GM19035 (cell line): ENCODE results near the gene TMEM223.
A peak's percentile ranks its signal among the peaks of the same experiment; 100 is the strongest.
"Not testable (repeated sequence)": the region's sequence is repeated elsewhere in the genome, so short reads cannot be mapped to it uniquely, and the experiment has no call there.

ENCODE experiments used
- ATAC-seq: cut with Tn5 transposase; IDR thresholded peaks from one replicate; pipeline ENCODE4 v1.9.1; 2021; ENCODE audit not compliant: unreplicated experiment

Gene TMEM223

GRCh38 chr11:62804310-62805075 is 12.7 kb upstream of the TMEM223 start:
- peak; percentile 14 for ATAC-seq

- ATAC-seq = no peak
Measured at GRCh38 chr11:62801071-62801470, 9.3 kb upstream of the TMEM223 start.

DNA sequence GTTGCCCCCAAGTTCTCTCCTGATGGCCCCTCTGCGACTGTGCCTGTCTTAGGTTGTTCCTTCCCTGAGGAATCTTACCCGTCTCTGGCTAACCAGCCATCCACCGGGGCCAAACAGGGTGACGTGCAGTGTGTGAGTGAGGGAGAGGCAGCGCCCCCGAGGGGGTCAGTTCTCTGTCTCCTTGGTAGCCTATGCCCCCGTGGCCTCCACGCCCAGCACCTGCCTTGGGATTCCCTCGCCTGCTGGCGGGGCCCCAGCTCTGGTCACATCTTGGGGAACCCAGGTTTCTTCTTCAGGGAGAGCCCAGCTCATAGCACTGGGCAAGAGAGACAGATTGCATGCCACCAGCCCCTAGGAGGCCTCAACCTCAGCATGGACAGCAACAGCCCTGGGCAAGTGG is 7.7 kb upstream of the TMEM223 start:
- ATAC-seq = no peak

DNA sequence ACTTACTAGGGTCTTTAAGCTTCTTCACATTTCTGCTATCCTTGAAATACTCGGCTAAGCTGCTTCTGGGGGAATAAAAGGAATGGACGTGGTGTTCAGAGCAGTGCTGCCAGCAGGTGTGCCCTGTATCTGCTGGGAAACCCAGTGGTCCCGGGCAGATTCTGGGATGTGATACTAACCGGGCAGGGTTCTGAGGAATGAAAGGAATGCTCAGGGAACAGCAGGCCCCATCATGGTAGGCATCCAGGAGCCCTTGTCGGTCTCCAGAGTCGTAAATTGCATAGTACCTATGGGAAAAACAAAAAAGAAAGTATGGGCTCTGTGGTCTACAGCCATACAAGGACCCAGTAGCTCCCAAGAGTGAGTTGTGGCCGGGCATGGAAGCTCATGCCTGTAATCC is 4.5 kb upstream of the TMEM223 start:
- ATAC-seq = no peak

DNA sequence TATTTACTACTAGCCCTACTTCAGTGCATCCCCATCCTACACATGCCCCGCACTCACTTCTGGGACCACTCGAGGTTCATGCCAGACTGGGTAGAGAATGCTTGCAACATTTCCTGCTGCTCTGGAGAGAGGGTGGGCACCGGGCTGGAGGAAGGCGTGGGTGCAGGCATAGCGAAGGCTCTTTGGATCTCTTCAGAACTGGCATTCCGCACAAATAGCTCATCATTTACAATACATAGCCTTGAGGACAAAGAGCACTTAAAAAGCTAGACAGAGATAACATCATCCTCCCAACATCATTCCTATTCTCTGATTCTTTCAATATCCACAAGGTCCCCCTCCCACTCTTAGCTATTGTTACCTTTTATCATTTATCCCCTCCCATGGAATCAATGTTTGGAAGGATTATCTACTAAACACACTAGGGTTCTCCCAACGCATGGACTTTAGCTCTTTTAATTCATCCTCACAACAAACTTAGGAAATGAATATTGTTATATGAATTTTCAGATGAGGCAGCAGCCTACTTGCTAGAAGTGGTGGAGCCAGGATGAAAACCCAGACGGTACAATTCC is 2.5 kb upstream of the TMEM223 start:
- no peak for ATAC-seq

- ATAC-seq = no peak
Measured at GRCh38 chr11:62792202-62792575, 383 bp upstream of the TMEM223 start.

- no peak for ATAC-seq
Measured at GRCh38 chr11:62789576-62789975, 2.2 kb downstream of the TMEM223 start.

DNA sequence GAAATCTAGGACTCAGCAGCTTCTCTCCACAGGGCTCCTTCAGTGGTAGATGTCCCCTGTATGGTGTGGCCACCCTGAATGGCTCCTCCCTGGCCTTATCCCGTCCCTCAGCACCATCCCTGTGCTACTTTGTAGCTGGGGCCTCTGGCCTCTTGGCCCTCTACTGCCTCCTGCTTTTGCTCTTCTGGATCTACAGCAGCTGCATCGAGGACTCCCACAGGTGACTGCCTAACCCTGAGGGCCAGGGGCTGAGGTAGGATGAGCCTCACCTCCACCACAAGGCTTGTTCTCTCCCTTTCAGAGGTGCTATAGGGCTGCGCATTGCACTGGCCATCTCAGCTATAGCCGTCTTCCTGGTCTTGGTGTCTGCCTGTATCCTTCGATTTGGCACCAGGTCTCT is 2.8 kb downstream of the TMEM223 start:
- no peak for ATAC-seq

GRCh38 chr11:62787005-62787759 is 4.6 kb downstream of the TMEM223 start, which contains the start of gene TMEM179B:
TMEM179B (plus strand) TSS chr11:62787402; CDS start chr11:62787432, 30 bp downstream.
- peak; percentile 72 for ATAC-seq

GRCh38 chr11:62786318-62787004 is 5.3 kb downstream of the TMEM223 start:
- ATAC-seq = peak; percentile 59

GRCh38 chr11:62782753-62783152 is 9.1 kb downstream of the TMEM223 start:
- no peak for ATAC-seq

- ATAC-seq = no peak
Measured at GRCh38 chr11:62778441-62778840, 13.4 kb downstream of the TMEM223 start.

DNA sequence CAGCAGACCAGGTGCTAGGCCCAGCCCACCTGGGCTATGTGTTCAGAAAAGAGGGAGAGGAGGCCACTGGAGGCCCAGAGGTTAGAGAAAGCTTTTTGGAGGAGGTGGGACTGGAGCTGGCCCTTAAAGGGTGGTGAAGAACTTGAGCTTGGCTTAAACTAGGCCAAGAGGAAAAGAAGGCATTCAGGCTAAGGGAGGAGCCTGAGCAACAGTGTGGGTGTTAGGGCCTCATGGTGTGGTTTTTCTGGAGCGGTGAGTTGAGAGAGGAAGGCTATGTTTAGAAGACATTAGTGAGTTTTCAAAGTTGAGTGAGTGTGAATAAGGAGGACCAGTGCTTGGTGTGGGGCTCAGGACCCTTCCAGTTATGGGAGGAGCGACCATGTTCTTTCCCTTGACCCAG is 14.4 kb downstream of the TMEM223 start:
- no peak for ATAC-seq

DNA sequence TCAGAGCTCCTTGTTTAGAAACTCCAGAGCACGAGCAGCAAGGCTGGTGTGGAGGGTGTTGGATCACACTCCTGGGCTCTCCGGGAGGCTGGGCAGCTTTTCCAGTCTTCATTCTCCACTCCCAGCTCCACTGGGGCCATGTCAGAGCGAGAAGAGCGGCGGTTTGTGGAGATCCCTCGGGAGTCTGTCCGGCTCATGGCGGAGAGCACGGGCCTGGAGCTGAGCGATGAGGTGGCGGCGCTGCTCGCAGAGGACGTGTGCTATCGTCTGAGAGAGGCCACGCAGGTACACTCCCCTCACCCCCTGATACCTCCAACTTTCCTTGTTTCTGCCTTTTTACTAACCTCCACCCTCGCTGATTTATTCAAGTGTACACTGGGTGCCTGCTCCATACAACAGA is 16.2 kb downstream of the TMEM223 start:
- no peak for ATAC-seq

DNA sequence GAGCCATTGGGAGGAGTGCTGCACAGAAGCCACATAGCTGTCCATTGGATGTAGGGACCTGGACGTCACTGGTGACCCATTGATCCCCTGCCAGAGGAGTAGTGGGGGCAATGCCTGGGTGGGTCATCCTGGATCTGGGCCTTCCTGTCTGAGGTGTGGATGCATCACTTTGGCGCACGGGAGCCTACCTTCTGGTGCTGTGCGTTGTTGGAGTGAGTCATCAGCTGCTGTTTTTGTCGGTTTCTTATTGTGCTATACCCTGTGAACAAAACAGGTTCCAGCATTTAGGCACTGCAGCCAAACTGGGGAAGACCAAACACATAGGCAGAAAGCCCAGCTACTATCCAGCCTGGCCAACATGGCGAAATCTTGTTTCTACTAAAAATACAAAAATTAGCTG is 17.4 kb downstream of the TMEM223 start:
- ATAC-seq = no peak

GRCh38 chr11:62771144-62772021 is 20.4 kb downstream of the TMEM223 start, which contains the start of gene TAF6L:
TAF6L (plus strand) TSS chr11:62771396; CDS start chr11:62775784, 4,388 bp downstream.
- peak; percentile 85 for ATAC-seq

DNA sequence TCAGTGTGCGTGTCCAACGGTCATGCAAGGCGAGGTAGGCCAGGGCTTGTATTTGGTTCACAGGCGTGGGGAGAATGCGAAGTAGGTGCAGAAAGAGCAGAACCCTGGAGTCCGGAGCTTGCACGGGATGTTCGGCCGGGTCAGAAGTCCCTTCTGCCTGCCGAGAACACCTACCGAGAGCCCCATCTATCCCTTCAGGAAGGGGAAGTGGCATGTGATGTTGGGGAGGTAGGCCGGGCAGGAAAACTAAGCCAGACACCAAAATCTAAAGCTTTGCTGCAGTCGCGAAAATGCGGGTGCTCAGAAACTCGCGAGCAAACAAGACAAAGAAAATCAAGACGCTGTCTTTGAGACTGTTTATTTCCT is 21.0 kb downstream of the TMEM223 start:
- ATAC-seq = no peak

DNA sequence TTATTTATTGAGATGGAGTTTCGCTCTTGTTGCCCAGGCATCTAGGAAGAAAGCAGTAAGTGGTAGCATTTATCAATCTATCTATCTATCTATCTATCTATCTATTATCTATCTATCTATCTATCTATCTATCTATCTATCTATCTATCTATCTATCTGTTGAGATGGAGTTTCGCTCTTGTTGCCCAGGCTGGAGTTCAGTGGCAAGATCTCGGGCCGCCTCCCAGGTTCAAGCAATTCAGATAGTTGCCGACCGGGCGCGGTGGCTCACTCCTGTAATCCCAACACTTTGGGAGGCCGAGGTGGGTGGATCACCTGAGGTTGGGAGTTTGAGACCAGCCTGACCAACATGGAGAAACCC is 31.0 kb downstream of the TMEM223 start:
- not testable (repeated sequence) for ATAC-seq

GRCh38 chr11:62757846-62758788 is 33.7 kb downstream of the TMEM223 start:
- ATAC-seq = no peak
